GM12878 (cell line): ENCODE data around the gene DBNL. TPM values are rescaled to one million over a fixed set of nuclear protein-coding genes. Genes with fewer than 3 reads are reported as not detected.

Experiments
- BHLHE40 ChIP-seq, 2 experiments: fragments of 450-650 bp in 1 of 2; IDR thresholded peaks; 2 replicates each; pipeline ENCODE4 v1.6.1; 2011 to 2017; ENCODE audit warnings: low read depth in 2 of 2, borderline replicate concordance in 1 of 2, improper control_type of control experiment in 1 of 2, low read length in 1 of 2, mild to moderate bottlenecking in 1 of 2
- BRCA1 ChIP-seq: IDR thresholded peaks from 2 replicates; pipeline ENCODE4 v1.6.1; 2011; ENCODE audit warnings: low read depth, low read length, improper control_type of control experiment
- EED ChIP-seq: sonication (generic); IDR thresholded peaks from 2 replicates; pipeline ENCODE4 v1.6.1; 2016; ENCODE audit warnings: antibody characterized with exemption, low read depth
- IKZF2 ChIP-seq, 2 experiments: fragments of 450-650 bp; IDR thresholded peaks; 2 replicates each; pipeline ENCODE4 v1.6.1; 2017; ENCODE audit warnings: mild to moderate bottlenecking in 2 of 2, moderate library complexity in 2 of 2
- IRF3 ChIP-seq: fragments of 450-650 bp; IDR thresholded peaks from 2 replicates; pipeline ENCODE4 v1.6.1; 2014; ENCODE audit warnings: mild to moderate bottlenecking
- NFXL1 ChIP-seq: fragments of 450-650 bp; IDR thresholded peaks from 2 replicates; pipeline ENCODE4 v1.6.1; 2017; ENCODE audit warnings: antibody characterized with exemption, mild to moderate bottlenecking, borderline replicate concordance
- NR2F1 ChIP-seq: fragments of 450-650 bp; conservative IDR thresholded peaks from 2 replicates; pipeline ENCODE4 v1.6.1; 2017; ENCODE audit warnings: mild to moderate bottlenecking
- PKNOX1 ChIP-seq: fragments of 450-650 bp; IDR thresholded peaks from 2 replicates; pipeline ENCODE4 v1.6.1; 2016; ENCODE audit warnings: mild to moderate bottlenecking
- SKIL ChIP-seq: fragments of 450-650 bp; IDR thresholded peaks from 2 replicates; pipeline ENCODE4 v1.6.1; 2017; ENCODE audit warnings: mild to moderate bottlenecking, low read depth, inconsistent platforms; ENCODE audit not compliant: poor library complexity, severe bottlenecking
- SPI1 ChIP-seq: IDR thresholded peaks from 2 replicates; pipeline ENCODE4 v1.6.1; 2011; ENCODE audit warnings: low read depth, mild to moderate bottlenecking, low read length, moderate library complexity, borderline replicate concordance; ENCODE audit not compliant: insufficient read depth
- TCF12 ChIP-seq: IDR thresholded peaks from 2 replicates; pipeline ENCODE4 v1.6.1; 2011; ENCODE audit warnings: low read depth, mild to moderate bottlenecking, low read length
- TCF3 ChIP-seq: IDR thresholded peaks from 2 replicates; pipeline ENCODE4 v1.6.1; 2012; ENCODE audit warnings: low read depth, mild to moderate bottlenecking, low read length, borderline replicate concordance; ENCODE audit not compliant: insufficient read depth
- ZSCAN29 ChIP-seq: fragments of 450-650 bp; IDR thresholded peaks from 2 replicates; pipeline ENCODE4 v1.6.1; 2017; ENCODE audit warnings: mild to moderate bottlenecking, moderate library complexity
- polyA plus RNA-seq, 11 experiments: library from polyadenylated mRNA; depleted of rRNA in 4 of 11; unstranded in 6 of 11; stranded (reverse) in 5 of 11; fragments of >200 nt; fragmentation: Nextera tagmentation in 4 of 11; fragmentation: Illumina TruSeq in 1 of 11; extraction: Ambion mirVana in 4 of 11; extraction: Trizol in 1 of 11; gene quantifications; 1 replicate in 1 of 11; 2 replicates in 10 of 11; pipeline versions ENCODE4 v1.2.1 to v1.2.3, GENCODE V29; 2011 to 2016; ENCODE audit warnings: inconsistent platforms in 2 of 11, missing spikeins in 2 of 11, low read depth in 1 of 11
- total RNA-seq, 4 experiments: library from RNA; depleted of rRNA in 3 of 4; stranded (reverse); fragments of >200 nt in 3 of 4; fragmentation: Illumina TruSeq in 1 of 4; extraction: Trizol in 1 of 4; gene quantifications; 2 replicates each; pipeline versions ENCODE4 v1.2.1 to v1.2.3, GENCODE V29; 2013 to 2021

DBNL gene
- total and polyA plus RNA-seq, 10 of the 15 experiments (the other 5 are each of a cell fraction or from before 2014, with no cell fraction given), result 4.1 to 179 (median 84.3) TPM

DNA sequence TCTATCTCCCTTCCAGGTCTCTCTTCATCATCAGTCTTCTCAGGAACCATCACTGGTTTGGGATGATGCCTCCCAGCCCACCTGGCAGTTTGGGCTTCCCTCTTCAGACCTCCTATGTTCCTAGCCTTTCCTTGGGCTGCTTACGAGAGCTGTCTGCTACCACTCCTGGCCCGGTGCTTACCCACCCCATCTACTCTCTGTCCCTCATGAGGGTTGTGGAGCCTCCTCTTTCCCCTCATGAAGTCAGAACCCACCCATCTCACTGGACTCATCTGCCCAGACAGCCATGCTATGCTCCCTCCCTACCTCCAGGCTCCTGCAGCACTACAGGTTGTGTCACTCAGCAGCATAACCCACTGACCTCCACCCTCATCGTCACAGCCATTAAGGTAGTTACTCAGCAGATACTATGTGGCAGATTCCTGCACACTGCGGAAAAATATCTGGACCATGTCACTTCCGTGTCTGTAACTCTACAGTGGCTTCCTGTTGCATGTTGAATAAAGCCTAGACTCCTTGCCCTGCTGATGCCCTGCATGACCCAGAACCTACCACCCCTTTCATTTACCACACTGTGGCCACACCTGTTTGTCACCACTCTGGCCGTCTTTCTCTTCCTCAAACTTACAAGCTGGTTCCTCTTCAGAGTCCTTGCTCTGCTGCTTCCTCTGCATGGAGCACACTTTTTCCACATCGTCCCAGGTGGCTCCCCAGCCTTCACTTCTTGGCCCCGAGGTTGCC lies 2.0 kb downstream of the DBNL start (continued):
- TF ChIP-seq NFXL1 (no peak), IRF3 (no peak), SKIL (peak; percentile 46), BRCA1 (no peak), NR2F1 (peak; percentile 78), TCF12 (peak; percentile 76), SPI1 (peak; percentile 79; the same call in 1 of the 2 replicates), PKNOX1 (peak; percentile 67; the same call in 1 of the 2 replicates), IKZF2 (IDR thresholded peaks at IDR 0.05) (peak; percentile 53; a peak in 3 of 4 replicates), BHLHE40 (IDR thresholded peaks at IDR 0.05; ENCODE audit: borderline replicate concordance in 1 of 2, low read depth in 2 of 2, low read length in 1 of 2) (peak in 1 of 2 experiments; percentile 17; a peak in 1 of 4 replicates), TCF3 (peak; percentile 52; the same call in 1 of the 2 replicates), ZSCAN29 (no peak), EED (peak; percentile 32; the same call in 1 of the 2 replicates)
